Fibroblast of lung (primary cell): ENCODE results near the gene ANKS1A. TPM values are rescaled to one million over a fixed set of nuclear protein-coding genes. Genes with fewer than 3 reads are reported as not detected.

ENCODE experiments used
- DNase-seq, 2 donors: peaks; one replicate each; pipeline versions ENCODE4 v3.0.0 to v3.0.0-alpha.2; 2010; ENCODE audit warnings: low read depth in 2 of 2
- H2AFZ ChIP-seq: 2 replicates; pipeline ENCODE4 v1.5.1; 2012; ENCODE audit warnings: low read length, control low read depth, inconsistent platforms
- H3K27ac ChIP-seq: 2 replicates; pipeline ENCODE4 v1.5.1; 2011; ENCODE audit warnings: low read length, control low read depth; ENCODE audit not compliant: insufficient read depth
- H3K27me3 ChIP-seq: 2 replicates; pipeline ENCODE4 v1.5.1; 2011; ENCODE audit warnings: mild to moderate bottlenecking, low read length; ENCODE audit not compliant: control insufficient read depth, insufficient read depth
- H3K36me3 ChIP-seq: 2 replicates; pipeline ENCODE4 v1.5.1; 2011; ENCODE audit warnings: low read length; ENCODE audit not compliant: control insufficient read depth, insufficient read depth
- H3K4me1 ChIP-seq: 2 replicates; pipeline ENCODE4 v1.5.1; 2011; ENCODE audit warnings: low read length; ENCODE audit not compliant: control insufficient read depth, insufficient read depth; ENCODE audit errors: extremely low read depth
- H3K4me2 ChIP-seq: 2 replicates; pipeline ENCODE4 v1.5.1; 2011; ENCODE audit warnings: low read length, control low read depth; ENCODE audit not compliant: insufficient read depth; ENCODE audit errors: extremely low read depth
- H3K4me3 ChIP-seq, 4 experiments: fragments of 200-600 bp in 1 of 4; sonication (generic) in 1 of 4; replicated peaks in 1 of 4; 2 replicates each; pipeline ENCODE4 v1.5.1; 2011 to 2016; ENCODE audit warnings: low read length in 4 of 4, low read depth in 3 of 4, mild to moderate bottlenecking in 3 of 4, control low read depth in 2 of 4, inconsistent platforms in 1 of 4, mixed read lengths in 1 of 4; ENCODE audit not compliant: insufficient read depth in 1 of 4; ENCODE audit errors: control extremely low read depth in 1 of 4
- H3K79me2 ChIP-seq: 2 replicates; pipeline ENCODE4 v1.5.1; 2012; ENCODE audit warnings: mild to moderate bottlenecking, low read length, inconsistent platforms; ENCODE audit not compliant: control insufficient read depth, insufficient read depth
- H3K9ac ChIP-seq: 2 replicates; pipeline ENCODE4 v1.5.1; 2011; ENCODE audit warnings: mild to moderate bottlenecking, low read length, control low read depth; ENCODE audit not compliant: insufficient read depth
- H3K9me3 ChIP-seq: 2 replicates; pipeline ENCODE4 v1.5.1; 2012; ENCODE audit warnings: low read depth, low read length; ENCODE audit not compliant: control insufficient read depth, insufficient read depth
- H4K20me1 ChIP-seq: 2 replicates; pipeline ENCODE4 v1.5.1; 2011; ENCODE audit warnings: low read length; ENCODE audit not compliant: control insufficient read depth, insufficient read depth; ENCODE audit errors: extremely low read depth
- EZH2 ChIP-seq: IDR thresholded peaks from 2 replicates; pipeline ENCODE4 v1.5.1; 2012; ENCODE audit warnings: low read length, control low read depth, mild to moderate bottlenecking; ENCODE audit errors: missing control alignments
- polyA plus RNA-seq, 2 donors: library from polyadenylated mRNA; depleted of rRNA in 1 of 2; stranded (reverse) in 1 of 2; unstranded in 1 of 2; fragments of >200 nt; gene quantifications; 2 replicates each; pipeline ENCODE4 v1.2.1, GENCODE V29; 2011 to 2012; ENCODE audit warnings: missing spikeins in 1 of 2
- total RNA-seq: library from RNA; depleted of rRNA; stranded (reverse); fragments of >200 nt; gene quantifications from 2 replicates; pipeline ENCODE4 v1.2.1, GENCODE V29; 2014
- TF ChIP-seq, protein P1 (sequence below), 2 donors: IDR thresholded peaks in 1 of 2; conservative IDR thresholded peaks in 1 of 2; 1 replicate in 1 of 2; 2 replicates in 1 of 2; pipeline ENCODE4 v1.5.1; 2011 to 2012; ENCODE audit warnings: low read length in 2 of 2, control low read depth in 1 of 2, inconsistent platforms in 1 of 2, low read depth in 1 of 2, mild to moderate bottlenecking in 1 of 2

Gene ANKS1A
- total and polyA plus RNA-seq, 2 donors (not counting 1 experiment from before 2014, with no cell fraction given) = 3.6 to 7.8 TPM

GRCh38 chr6:35048031-35048613 lies 159.1 kb downstream of the ANKS1A start:
- TF ChIP-seq, protein P1, sequence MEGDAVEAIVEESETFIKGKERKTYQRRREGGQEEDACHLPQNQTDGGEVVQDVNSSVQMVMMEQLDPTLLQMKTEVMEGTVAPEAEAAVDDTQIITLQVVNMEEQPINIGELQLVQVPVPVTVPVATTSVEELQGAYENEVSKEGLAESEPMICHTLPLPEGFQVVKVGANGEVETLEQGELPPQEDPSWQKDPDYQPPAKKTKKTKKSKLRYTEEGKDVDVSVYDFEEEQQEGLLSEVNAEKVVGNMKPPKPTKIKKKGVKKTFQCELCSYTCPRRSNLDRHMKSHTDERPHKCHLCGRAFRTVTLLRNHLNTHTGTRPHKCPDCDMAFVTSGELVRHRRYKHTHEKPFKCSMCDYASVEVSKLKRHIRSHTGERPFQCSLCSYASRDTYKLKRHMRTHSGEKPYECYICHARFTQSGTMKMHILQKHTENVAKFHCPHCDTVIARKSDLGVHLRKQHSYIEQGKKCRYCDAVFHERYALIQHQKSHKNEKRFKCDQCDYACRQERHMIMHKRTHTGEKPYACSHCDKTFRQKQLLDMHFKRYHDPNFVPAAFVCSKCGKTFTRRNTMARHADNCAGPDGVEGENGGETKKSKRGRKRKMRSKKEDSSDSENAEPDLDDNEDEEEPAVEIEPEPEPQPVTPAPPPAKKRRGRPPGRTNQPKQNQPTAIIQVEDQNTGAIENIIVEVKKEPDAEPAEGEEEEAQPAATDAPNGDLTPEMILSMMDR (conservative IDR thresholded peaks at IDR 0.05 in 1 of 2, IDR thresholded peaks at IDR 0.05 in 1 of 2; ENCODE audit: low read depth in 1 of 2, low read length in 2 of 2) = no peak
- no peak for TF ChIP-seq EZH2
- Histone ChIP-seq H3K27ac (peak overlapping the region; percentile 57), H3K4me2 (no peak overlapping the region), H3K27me3 (no peaks in the 10 kb centered on the region), H3K79me2 (no peaks in the 10 kb centered on the region), H2AFZ (no peak overlapping the region), H3K9ac (no peak overlapping the region), H4K20me1 (no peaks in the 10 kb centered on the region), H3K36me3 (no peaks in the 10 kb centered on the region), H3K4me1 (peaks cover 39% of the 10 kb centered on the region), H3K4me3 (no peak overlapping the region), H3K9me3 (no peaks in the 10 kb centered on the region)
- DNase-seq = peak in 1 of 2 donors; percentile 28

GRCh38 chr6:35048631-35049083 lies 159.6 kb downstream of the ANKS1A start:
- no peaks in the 10 kb centered on the region for H3K79me2 ChIP-seq
- H3K4me3 ChIP-seq = peak overlapping the region in 2 of 4 experiments; percentile 6 to 20
- no peak overlapping the region for H2AFZ ChIP-seq
- no peaks in the 10 kb centered on the region for H4K20me1 ChIP-seq
- DNase-seq = peak; percentile 87 to 95
- TF ChIP-seq, protein P1 (conservative IDR thresholded peaks at IDR 0.05 in 1 of 2, IDR thresholded peaks at IDR 0.05 in 1 of 2; ENCODE audit: low read depth in 1 of 2, low read length in 2 of 2) = peak; percentile 22 to 41
- no peak for TF ChIP-seq EZH2
- H3K9me3 ChIP-seq = no peaks in the 10 kb centered on the region
- no peaks in the 10 kb centered on the region for H3K36me3 ChIP-seq
- peak overlapping the region; percentile 68 for H3K4me2 ChIP-seq
- peaks cover 40% of the 10 kb centered on the region for H3K4me1 ChIP-seq
- no peaks in the 10 kb centered on the region for H3K27me3 ChIP-seq
- H3K27ac ChIP-seq = peak overlapping the region; percentile 57
- no peak overlapping the region for H3K9ac ChIP-seq

- Histone ChIP-seq H3K4me3 (peak overlapping the region in 1 of 4 experiments; percentile 6), H2AFZ (no peak overlapping the region), H3K9ac (no peak overlapping the region), H4K20me1 (no peaks in the 10 kb centered on the region), H3K79me2 (no peaks in the 10 kb centered on the region), H3K4me1 (peaks cover 40% of the 10 kb centered on the region), H3K27ac (peak overlapping the region; percentile 57), H3K36me3 (no peaks in the 10 kb centered on the region), H3K27me3 (no peaks in the 10 kb centered on the region), H3K9me3 (no peaks in the 10 kb centered on the region), H3K4me2 (peak overlapping the region; percentile 68)
- DNase-seq = no peak
- TF ChIP-seq EZH2 = no peak
- TF ChIP-seq, protein P1 (conservative IDR thresholded peaks at IDR 0.05 in 1 of 2, IDR thresholded peaks at IDR 0.05 in 1 of 2; ENCODE audit: low read depth in 1 of 2, low read length in 2 of 2) = no peak
Observed at GRCh38 chr6:35049156-35049735, 160.2 kb downstream of the ANKS1A start.
